ENCODE measurements around the gene AKR1B1. TPM values are rescaled to one million over a fixed set of nuclear protein-coding genes. Genes with fewer than 3 reads are reported as not detected.

AKR1B1 gene
- total and polyA plus RNA-seq, 9 of the 15 experiments (the other 6 are each of a cell fraction or from before 2014, with no cell fraction given) = 2.0 to 10.6 (median 6.2) TPM

DNA sequence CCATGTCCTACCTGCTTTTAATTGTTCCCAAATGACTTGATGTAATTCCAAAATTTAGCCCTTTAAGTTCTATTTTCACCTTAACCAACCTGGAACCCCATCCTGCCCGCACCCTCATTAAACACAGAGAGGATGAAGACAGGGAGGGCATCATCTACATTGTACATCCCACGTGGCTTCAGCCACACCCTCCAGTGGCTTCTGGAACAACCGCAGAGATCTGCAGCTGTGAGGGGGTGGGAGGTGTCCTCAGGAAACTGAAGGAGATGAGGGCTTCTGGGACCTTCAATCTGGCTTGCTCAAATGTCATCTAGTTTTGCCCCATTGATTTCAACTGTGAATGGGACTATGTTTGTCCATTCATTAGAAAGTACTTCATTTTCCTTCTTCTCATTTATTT, 39.0 kb downstream of the AKR1B1 start:
- Histone ChIP-seq H3K9me1 (ENCODE audit: control insufficient read depth, insufficient read depth, low read length) (no peaks in the 10 kb centered on the region), H3K4me3 (no peak overlapping the region), H3K36me3 (ENCODE audit: control insufficient read depth, insufficient read depth, low read length) (no peaks in the 10 kb centered on the region), H3K79me2 (ENCODE audit: control insufficient read depth, insufficient read depth, low read length) (no peaks in the 10 kb centered on the region), H4K20me1 (replicated peaks; ENCODE audit: control insufficient read depth, insufficient read depth, low read length) (no peaks in the 10 kb centered on the region), H3K4me1 (replicated peaks in 1 of 2; ENCODE audit: control insufficient read depth in 2 of 2, insufficient read depth in 2 of 2, low read length in 2 of 2) (peaks cover 0 to 4% of the 10 kb centered on the region in 2 experiments; a peak in 1 of 5 replicates), H2AFZ (ENCODE audit: low read depth, low read length) (no peak overlapping the region), H3K4me2 (ENCODE audit: insufficient read depth, low read length) (no peak overlapping the region; the same call in 1 of the 2 replicates), H3K9me3 (replicated peaks; ENCODE audit: control insufficient read depth, insufficient read depth, low read depth, low read length) (no peaks in the 10 kb centered on the region), H3K9ac (ENCODE audit: insufficient read depth in 1 of 2, low read depth in 2 of 2, low read length in 2 of 2) (no peak overlapping the region), H3K27me3 (ENCODE audit: control insufficient read depth in 2 of 2, insufficient read depth in 2 of 2, low read length in 2 of 2) (peaks cover 5 to 31% of the 10 kb centered on the region in 2 experiments), H3K27ac (ENCODE audit: extremely low read depth, low read depth, low read length) (no peak overlapping the region)
- ATAC-seq = peak; percentile 73
- DNase-seq (ENCODE audit: extremely low read depth in 1 of 4, low spot score in 3 of 4) = peak in 2 of 4 experiments; percentile 30 to 38
- ChIA-PET POLR2A (interaction anchor here (0.9 to 1.1 kb wide), 2 partner anchors 10 to 13 kb away, joined by 4 read pairs; no protein-coding TSS in a partner anchor), CTCF (ENCODE audit: low intra/inter-chr PET ratio) (no interaction called here)
- TF ChIP-seq RCOR1 (IDR thresholded peaks at IDR 0.05; ENCODE audit: borderline replicate concordance in 1 of 2, low read depth in 2 of 2, low read length in 2 of 2) (peak in 1 of 2 experiments; percentile 26; a peak in 1 of 4 replicates), EGR1 (conservative IDR thresholded peaks at IDR 0.05) (0 out of 2 replicates have a peak, but pooled peaks have one; percentile 27), ATF4 (CRISPR knock-in tag; IDR thresholded peaks at IDR 0.05) (no peak)
- TF ChIP-seq, protein P1, sequence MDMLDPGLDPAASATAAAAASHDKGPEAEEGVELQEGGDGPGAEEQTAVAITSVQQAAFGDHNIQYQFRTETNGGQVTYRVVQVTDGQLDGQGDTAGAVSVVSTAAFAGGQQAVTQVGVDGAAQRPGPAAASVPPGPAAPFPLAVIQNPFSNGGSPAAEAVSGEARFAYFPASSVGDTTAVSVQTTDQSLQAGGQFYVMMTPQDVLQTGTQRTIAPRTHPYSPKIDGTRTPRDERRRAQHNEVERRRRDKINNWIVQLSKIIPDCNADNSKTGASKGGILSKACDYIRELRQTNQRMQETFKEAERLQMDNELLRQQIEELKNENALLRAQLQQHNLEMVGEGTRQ (CRISPR knock-in tag; IDR thresholded peaks at IDR 0.05) = peak; percentile 41; the same call in 1 of the 2 replicates
- TF ChIP-seq, protein P2, sequence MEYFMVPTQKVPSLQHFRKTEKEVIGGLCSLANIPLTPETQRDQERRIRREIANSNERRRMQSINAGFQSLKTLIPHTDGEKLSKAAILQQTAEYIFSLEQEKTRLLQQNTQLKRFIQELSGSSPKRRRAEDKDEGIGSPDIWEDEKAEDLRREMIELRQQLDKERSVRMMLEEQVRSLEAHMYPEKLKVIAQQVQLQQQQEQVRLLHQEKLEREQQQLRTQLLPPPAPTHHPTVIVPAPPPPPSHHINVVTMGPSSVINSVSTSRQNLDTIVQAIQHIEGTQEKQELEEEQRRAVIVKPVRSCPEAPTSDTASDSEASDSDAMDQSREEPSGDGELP (CRISPR knock-in tag; IDR thresholded peaks at IDR 0.05; ENCODE audit: borderline replicate concordance) = peak; percentile 15; the same call in 1 of the 2 replicates
- in situ Hi-C loops (cut with MboI) (loop anchor here (10.0 kb wide), 1 partner anchor 285 kb away; no protein-coding TSS in a partner anchor), intact Hi-C loops (cut with micrococcal nuclease) (loop anchor here (1.0 to 5.0 kb wide), 5 partner anchors 93 to 558 kb away; no protein-coding TSS in a partner anchor)
- no peak for FAIRE-seq
- 0% methylated on average over 3 of the region's 3 CpGs for WGBS (ENCODE audit: insufficient coverage, low coverage, missing lambda C conversion rate)
- BruUV-seq (replicated peaks) = no TSS peak
